ENCODE data around the gene SMC6.

Gene SMC6

DNA sequence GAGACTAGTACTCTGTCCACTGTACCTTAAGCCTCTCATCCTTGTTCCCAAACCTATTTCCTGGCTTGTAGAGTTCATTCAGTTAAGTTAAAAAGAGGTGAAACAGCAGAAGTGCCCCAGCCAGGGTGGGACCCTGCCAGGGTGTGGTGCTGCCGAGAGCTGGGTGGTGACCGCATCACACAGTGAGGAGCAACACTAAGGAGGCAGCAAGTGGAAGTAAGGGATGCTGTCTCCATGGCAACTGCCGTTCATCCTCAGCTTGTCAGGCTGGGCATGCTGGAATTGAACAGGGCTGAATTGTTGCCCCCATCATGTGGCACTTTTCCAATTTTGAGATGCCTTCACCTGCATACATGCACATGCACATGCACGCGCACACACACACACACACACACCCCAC is 136.1 kb downstream of the SMC6 start:
- DNase-seq (ENCODE audit: low read depth, low spot score) = no peak

DNA sequence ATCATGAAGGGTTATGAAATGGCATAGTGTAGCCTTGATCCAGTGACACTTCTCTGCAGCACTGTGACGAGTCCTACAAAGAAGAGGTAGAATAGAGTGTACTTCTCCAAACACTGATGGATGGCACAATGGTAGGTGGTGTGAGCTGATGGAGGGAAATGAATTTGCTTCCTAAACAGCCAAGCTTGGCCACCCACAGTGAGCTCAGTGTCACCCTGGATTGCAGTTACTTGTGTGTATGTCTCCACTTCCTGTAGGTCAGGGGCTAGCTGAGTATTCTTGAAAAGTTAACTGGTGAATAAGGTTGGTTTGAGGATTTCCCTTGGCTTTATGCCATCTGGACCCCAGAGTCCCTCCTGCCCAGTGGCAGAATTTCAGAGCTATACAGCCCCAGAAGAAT is 137.2 kb downstream of the SMC6 start:
- DNase-seq (ENCODE audit: low read depth, low spot score) = no peak

DNA sequence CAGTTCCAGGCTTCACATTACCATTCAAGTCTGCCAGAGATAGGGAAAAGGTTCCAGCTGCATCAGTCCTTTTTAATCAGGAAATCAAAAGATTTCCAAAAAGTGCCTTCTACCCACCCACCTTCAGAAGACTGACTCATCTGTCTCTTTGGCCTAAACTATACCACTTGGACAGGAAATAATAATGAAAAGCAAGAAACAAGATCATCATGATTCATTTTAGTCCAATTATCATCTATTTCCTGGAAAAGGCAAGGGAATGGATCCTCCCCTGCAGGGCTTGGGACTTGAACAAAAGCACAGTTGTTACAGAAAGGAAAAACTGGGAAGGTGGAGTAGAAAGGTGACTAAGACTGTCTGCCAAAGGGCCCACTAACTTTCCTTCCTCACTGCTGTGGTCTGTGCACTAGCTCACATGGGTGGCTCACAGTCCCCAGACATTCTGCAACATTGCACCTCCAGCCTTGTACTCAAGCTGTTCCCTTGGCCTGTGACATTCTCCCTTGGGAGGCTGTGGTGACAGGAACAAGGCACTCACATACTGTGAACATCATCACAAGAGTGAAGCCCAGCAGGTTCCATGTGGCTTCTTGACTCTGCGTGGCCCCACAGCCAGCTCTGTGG is 137.8 kb downstream of the SMC6 start:
- DNase-seq (ENCODE audit: low read depth, low spot score) = no peak

DNA sequence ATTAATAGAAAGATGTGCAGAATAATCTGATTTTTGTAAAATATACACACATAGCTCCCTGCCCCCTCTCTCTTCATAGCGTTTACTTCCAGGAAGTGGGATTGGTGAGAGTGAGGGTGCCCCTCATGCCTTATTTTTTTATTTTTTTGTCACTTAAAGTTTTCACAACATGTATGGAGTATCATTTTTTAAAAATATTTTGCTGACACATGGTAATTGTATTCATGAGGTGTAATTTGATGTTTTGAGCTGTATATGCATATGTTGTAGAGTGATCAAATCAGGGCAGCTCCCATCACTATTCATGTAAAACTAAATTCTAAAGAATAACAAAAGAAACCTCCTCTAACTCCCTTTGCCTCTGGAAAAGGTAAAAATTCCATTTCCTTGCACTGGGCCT is 138.5 kb downstream of the SMC6 start:
- DNase-seq (ENCODE audit: low read depth, low spot score) = no peak

DNA sequence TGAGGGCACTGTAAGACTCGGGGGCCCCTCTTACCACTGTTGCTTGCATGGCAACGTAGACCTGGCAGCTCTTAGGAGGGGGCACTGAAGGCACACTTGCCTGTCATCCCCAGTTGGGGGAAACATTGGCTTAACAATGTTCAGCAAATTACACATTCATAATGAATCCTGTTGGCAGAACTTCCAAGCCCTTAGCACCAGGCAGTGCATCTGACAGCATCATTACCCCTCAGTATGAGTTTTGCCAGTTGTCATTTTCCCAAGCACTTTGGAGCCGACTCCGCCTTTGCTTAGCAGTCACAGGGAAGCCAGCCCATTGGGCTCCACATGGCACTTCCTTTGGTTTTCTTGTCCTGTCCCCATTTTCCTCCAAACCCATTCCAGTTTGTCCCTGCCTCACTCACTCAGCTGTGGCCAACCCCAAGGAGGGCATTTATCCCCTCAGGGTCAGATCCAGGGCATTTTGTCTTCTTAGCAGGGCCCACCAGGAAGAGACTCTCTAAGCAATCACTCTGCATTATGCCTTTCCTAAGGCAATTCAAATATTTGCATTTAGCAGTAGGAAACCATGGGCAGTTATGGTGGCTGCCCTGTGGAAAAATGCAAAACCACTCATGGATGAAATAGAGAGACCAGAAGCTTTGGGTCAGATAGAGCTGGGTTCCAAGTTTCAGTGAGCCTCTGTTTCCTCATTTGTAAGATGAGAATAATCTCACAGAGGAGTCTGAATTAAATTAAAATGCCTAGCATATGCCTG is 139.3 kb downstream of the SMC6 start:
- no peak for DNase-seq (ENCODE audit: low read depth, low spot score)
